AG04450 (cell line): ENCODE results near the gene CDK14. TPM values are rescaled to one million over a fixed set of nuclear protein-coding genes. Genes with fewer than 3 reads are reported as not detected.

Experiments
- CTCF ChIA-PET: fragments of 300-600, 350-600 bp; formaldehyde crosslinking; extraction: SDS; loops from one replicate; lab custom pipeline; 2022; ENCODE audit warnings: antibody characterized with exemption, inconsistent platforms; lab: Charles Lee
- POLR2A ChIA-PET: fragments of 350-600 bp; formaldehyde crosslinking; extraction: SDS; loops from one replicate; lab custom pipeline; 2021; ENCODE audit warnings: antibody characterized with exemption, inconsistent platforms; lab: Yijun Ruan, JAX
- DNase-seq: peaks from one replicate; pipeline ENCODE4 v3.0.0-alpha.2; 2011; ENCODE audit warnings: low read depth, low spot score
- H3K27ac ChIP-seq: one replicate; pipeline ENCODE4 v1.5.1; 2012; ENCODE audit warnings: low read depth, low read length, control low read depth
- H3K27me3 ChIP-seq: one replicate; pipeline ENCODE4 v1.6.0; 2012; ENCODE audit warnings: low read length; ENCODE audit not compliant: control insufficient read depth, insufficient read depth
- H3K4me3 ChIP-seq: 2 replicates; pipeline ENCODE4 v1.5.1; 2011; ENCODE audit warnings: mild to moderate bottlenecking, low read depth, low read length, control low read depth
- H3K9me3 ChIP-seq: 2 replicates; pipeline ENCODE4 v1.5.1; 2012; ENCODE audit warnings: low read length; ENCODE audit not compliant: control insufficient read depth, insufficient read depth
- CTCF ChIP-seq: IDR thresholded peaks from 2 replicates; pipeline ENCODE4 v1.5.1; 2011; ENCODE audit warnings: low read depth, low read length, control low read depth, inconsistent platforms
- polyA plus RNA-seq: library from polyadenylated mRNA; depleted of rRNA; stranded (reverse); fragments of >200 nt; gene quantifications from 2 replicates; pipeline ENCODE4 v1.2.3, GENCODE V29; 2011

The CDK14 gene
- polyA plus RNA-seq, 1 experiment, result 28.4 TPM

GRCh38 chr7:91019686-91020385, 423.7 kb downstream of the CDK14 start:
- Histone ChIP-seq H3K27ac (no peak overlapping the region), H3K27me3 (no peaks in the 10 kb centered on the region), H3K4me3 (no peak overlapping the region), H3K9me3 (no peaks in the 10 kb centered on the region)
- TF ChIP-seq CTCF, result no peak
- CTCF ChIA-PET, result interaction anchor here (0.9 to 1.3 kb wide), 2 partner anchors 15 kb away, joined by 3 to 4 read pairs; no protein-coding TSS in a partner anchor
- no peak for DNase-seq
- POLR2A ChIA-PET, result no interaction called here

- H3K4me3 ChIP-seq, result no peak overlapping the region
- no peak for TF ChIP-seq CTCF
- no peaks in the 10 kb centered on the region for H3K9me3 ChIP-seq
- ChIA-PET POLR2A (no interaction called here), CTCF (interaction anchor here (1.3 kb wide), 1 partner anchor 14 kb away, joined by 3 read pairs; no protein-coding TSS in a partner anchor)
- no peak overlapping the region for H3K27ac ChIP-seq
- no peak for DNase-seq
- H3K27me3 ChIP-seq, result no peaks in the 10 kb centered on the region
Observed at GRCh38 chr7:91020636-91021385, 424.7 kb downstream of the CDK14 start.

GRCh38 chr7:91021956-91022355, 425.8 kb downstream of the CDK14 start:
- Histone ChIP-seq H3K27me3 (no peaks in the 10 kb centered on the region), H3K4me3 (no peak overlapping the region), H3K27ac (no peak overlapping the region), H3K9me3 (no peaks in the 10 kb centered on the region)
- DNase-seq, result no peak
- no peak for TF ChIP-seq CTCF
- ChIA-PET CTCF (interaction anchor here (1.1 kb wide), 1 partner anchor 12 kb away, joined by 5 read pairs; no protein-coding TSS in a partner anchor), POLR2A (no interaction called here)

- no peak overlapping the region for H3K27ac ChIP-seq
- CTCF ChIA-PET, result no interaction called here
- POLR2A ChIA-PET, result no interaction called here
- TF ChIP-seq CTCF, result no peak
- no peak overlapping the region for H3K4me3 ChIP-seq
- no peak for DNase-seq
- no peaks in the 10 kb centered on the region for H3K9me3 ChIP-seq
- H3K27me3 ChIP-seq, result no peaks in the 10 kb centered on the region
Observed at GRCh38 chr7:91025906-91026390, 429.8 kb downstream of the CDK14 start.

GRCh38 chr7:91029688-91030087, 433.6 kb downstream of the CDK14 start:
- no peaks in the 10 kb centered on the region for H3K9me3 ChIP-seq
- ChIA-PET POLR2A (no interaction called here), CTCF (interaction anchor here (0.6 kb wide), 1 partner anchor 43 kb away, joined by 7 read pairs; no protein-coding TSS in a partner anchor)
- TF ChIP-seq CTCF, result no peak
- no peak overlapping the region for H3K4me3 ChIP-seq
- no peaks in the 10 kb centered on the region for H3K27me3 ChIP-seq
- H3K27ac ChIP-seq, result no peak overlapping the region
- DNase-seq, result no peak
